RWPE2 (cell line): ENCODE results near the gene OPN4.

Source experiments
- ATAC-seq: fragments of 200-7000 bp; cut with Tn5 transposase; 3 replicates; pipeline ENCODE4 v1.9.1; 2021; ENCODE audit warnings: low read depth
- DNase-seq: peaks from one replicate; pipeline ENCODE4 v3.0.0-alpha.2; 2020; ENCODE audit warnings: low spot score
- H3K27ac ChIP-seq: fragments of 450-650 bp; 2 replicates; pipeline ENCODE4 v1.5.1; 2017; ENCODE audit warnings: mild to moderate bottlenecking; ENCODE audit not compliant: poor library complexity, severe bottlenecking
- H3K27me3 ChIP-seq: fragments of 250-450 bp; sonication (Bioruptor Pico); 2 replicates; pipeline ENCODE4 v1.5.1; 2021; ENCODE audit warnings: mild to moderate bottlenecking, moderate library complexity; ENCODE audit not compliant: insufficient read depth, poor library complexity, severe bottlenecking
- H3K36me3 ChIP-seq: fragments of 250-450 bp; sonication (Bioruptor Pico); 2 replicates; pipeline ENCODE4 v1.5.1; 2020; ENCODE audit warnings: low read depth, mild to moderate bottlenecking, moderate library complexity
- H3K4me1 ChIP-seq: fragments of 250-450 bp; sonication (Bioruptor Pico); 2 replicates; pipeline ENCODE4 v1.5.1; 2021; ENCODE audit warnings: mild to moderate bottlenecking, moderate library complexity; ENCODE audit not compliant: insufficient read depth, poor library complexity, severe bottlenecking
- H3K4me3 ChIP-seq: fragments of 250-450 bp; sonication (Bioruptor Pico); 2 replicates; pipeline ENCODE4 v1.5.1; 2021; ENCODE audit warnings: mild to moderate bottlenecking, moderate library complexity; ENCODE audit not compliant: severe bottlenecking
- H3K9me3 ChIP-seq: fragments of 250-450 bp; sonication (Bioruptor Pico); 2 replicates; pipeline ENCODE4 v1.5.1; 2021; ENCODE audit warnings: mild to moderate bottlenecking, moderate library complexity; ENCODE audit not compliant: severe bottlenecking
- TF ChIP-seq, protein P1 (sequence below): fragments of 450-650 bp; IDR thresholded peaks from one replicate; pipeline ENCODE4 v1.5.1; 2017; ENCODE audit warnings: mild to moderate bottlenecking, moderate library complexity; ENCODE audit not compliant: poor library complexity, severe bottlenecking

Gene OPN4

DNA sequence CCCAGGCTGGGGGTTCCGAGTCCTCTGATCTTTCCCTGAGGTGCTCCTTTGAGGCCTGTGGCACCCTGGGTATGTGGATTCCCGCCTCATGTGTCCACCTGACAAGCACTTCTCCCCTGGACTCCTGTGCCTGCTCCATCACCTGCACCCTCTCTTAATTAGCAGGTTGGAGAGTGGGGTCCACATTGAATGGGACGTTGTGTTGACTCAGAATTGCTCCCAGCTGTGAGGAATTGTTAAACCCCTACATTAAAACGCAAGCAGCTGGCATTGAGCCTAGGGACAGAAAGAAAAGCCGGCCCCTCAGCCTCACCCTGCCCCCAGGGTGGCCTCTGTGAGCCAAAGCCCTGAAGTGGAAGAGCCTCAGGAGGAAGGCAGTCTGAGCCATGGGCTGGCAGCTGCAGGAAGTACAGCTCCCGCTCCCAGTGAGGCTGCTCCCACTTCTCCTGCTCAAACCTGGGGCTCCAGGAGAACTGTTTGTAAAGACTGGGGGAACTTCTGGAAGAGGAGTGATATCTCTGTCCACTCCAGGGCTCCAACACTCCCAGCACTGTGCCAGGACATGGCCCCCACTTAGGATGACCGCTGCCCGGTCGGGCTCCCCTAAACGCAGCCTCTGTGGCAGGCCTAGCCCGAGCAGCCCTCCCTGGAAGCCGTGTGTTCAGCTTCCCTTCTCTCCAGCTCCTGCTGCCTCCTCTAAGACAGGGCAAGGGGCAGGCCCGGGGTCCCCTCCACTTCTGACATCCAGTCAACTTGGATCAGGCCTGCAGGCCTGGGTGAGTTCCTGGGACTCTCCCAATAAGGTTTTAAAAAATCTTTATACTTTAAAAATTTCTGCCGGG is 1.8 kb upstream of the OPN4 start:
- H3K36me3 ChIP-seq = no peaks in the 10 kb centered on the region
- TF ChIP-seq, protein P1, sequence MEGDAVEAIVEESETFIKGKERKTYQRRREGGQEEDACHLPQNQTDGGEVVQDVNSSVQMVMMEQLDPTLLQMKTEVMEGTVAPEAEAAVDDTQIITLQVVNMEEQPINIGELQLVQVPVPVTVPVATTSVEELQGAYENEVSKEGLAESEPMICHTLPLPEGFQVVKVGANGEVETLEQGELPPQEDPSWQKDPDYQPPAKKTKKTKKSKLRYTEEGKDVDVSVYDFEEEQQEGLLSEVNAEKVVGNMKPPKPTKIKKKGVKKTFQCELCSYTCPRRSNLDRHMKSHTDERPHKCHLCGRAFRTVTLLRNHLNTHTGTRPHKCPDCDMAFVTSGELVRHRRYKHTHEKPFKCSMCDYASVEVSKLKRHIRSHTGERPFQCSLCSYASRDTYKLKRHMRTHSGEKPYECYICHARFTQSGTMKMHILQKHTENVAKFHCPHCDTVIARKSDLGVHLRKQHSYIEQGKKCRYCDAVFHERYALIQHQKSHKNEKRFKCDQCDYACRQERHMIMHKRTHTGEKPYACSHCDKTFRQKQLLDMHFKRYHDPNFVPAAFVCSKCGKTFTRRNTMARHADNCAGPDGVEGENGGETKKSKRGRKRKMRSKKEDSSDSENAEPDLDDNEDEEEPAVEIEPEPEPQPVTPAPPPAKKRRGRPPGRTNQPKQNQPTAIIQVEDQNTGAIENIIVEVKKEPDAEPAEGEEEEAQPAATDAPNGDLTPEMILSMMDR = no peak

DNA sequence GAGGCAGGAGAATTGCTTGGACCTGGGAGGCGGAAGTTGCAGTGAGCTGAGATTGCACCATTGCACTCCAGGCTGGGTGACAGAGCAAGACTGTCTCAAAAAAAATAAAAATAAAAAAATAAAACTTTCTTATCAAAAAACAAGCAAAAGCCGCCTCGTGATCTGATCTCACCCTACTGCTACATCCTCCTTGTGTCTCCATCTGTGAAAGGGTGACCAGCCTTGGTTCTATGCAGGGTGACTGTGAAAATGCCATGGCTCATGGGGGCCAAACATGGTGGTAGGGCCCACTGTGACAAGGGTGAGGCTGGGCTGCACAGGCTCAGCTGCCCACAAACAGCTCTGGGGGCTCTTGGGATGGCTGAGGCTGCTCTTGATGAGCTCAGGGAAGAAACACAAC is 968 bp upstream of the OPN4 start:
- Histone ChIP-seq H3K36me3 (no peaks in the 10 kb centered on the region), H3K4me3 (no peak overlapping the region), H3K4me1 (peaks cover 11% of the 10 kb centered on the region), H3K27ac (no peak overlapping the region), H3K9me3 (no peaks in the 10 kb centered on the region), H3K27me3 (no peaks in the 10 kb centered on the region)
- ATAC-seq = no peak
- DNase-seq = no peak
- TF ChIP-seq, protein P1 = no peak

More for the DNA sequence above, 1.8 kb upstream of the OPN4 start:
- Histone ChIP-seq H3K4me3 (no peak overlapping the region), H3K27me3 (no peaks in the 10 kb centered on the region), H3K9me3 (no peaks in the 10 kb centered on the region), H3K4me1 (peaks cover 19% of the 10 kb centered on the region), H3K27ac (no peak overlapping the region)
- no peak for ATAC-seq
- peak; percentile 46 for DNase-seq

DNA sequence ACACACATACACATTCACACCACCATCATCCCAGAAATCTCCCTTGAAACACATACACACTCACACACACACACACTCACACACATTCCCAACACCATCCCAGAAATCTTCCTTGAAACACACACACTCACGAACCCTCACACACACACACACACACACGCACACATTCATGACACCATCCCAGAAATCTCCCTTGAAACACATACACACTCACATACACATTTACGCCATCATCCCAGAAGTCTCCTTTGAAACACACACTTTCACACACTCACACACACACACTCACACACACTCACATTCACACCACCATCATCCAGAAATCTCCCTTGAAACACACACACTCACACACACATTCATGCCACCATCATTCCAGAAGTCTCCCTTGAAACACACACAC is 360 bp upstream of the OPN4 start:
- Histone ChIP-seq H3K4me3 (no peak overlapping the region), H3K27me3 (no peaks in the 10 kb centered on the region), H3K36me3 (no peaks in the 10 kb centered on the region), H3K27ac (no peak overlapping the region), H3K4me1 (peaks cover 5% of the 10 kb centered on the region), H3K9me3 (no peaks in the 10 kb centered on the region)
- DNase-seq (no peak), ATAC-seq (no peak)
- TF ChIP-seq, protein P1 = no peak

DNA sequence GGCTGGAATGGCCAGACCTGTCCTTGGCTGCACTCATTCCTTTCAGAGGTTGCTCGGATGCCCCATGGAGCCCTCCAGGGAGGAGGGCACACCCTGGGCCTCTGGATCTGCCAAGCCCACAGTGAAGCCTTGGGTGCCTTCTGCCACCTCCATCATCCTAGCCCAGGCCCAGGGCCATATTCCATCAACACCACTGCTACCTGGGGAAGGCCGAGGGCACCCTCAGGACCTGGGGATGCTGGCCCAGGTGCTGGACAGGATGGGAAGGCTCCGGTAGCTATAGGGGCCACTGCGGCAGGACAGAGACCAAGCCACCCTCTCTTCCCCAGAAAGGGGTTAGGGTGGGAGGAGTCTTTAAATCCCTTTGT is 810 bp downstream of the OPN4 start:
- no peaks in the 10 kb centered on the region for H3K4me1 ChIP-seq
- peak; percentile 38 for DNase-seq
- H3K9me3 ChIP-seq = no peaks in the 10 kb centered on the region
- TF ChIP-seq, protein P1 = no peak
- H3K36me3 ChIP-seq = no peaks in the 10 kb centered on the region
- no peak for ATAC-seq
- no peak overlapping the region for H3K27ac ChIP-seq
- H3K27me3 ChIP-seq = no peaks in the 10 kb centered on the region
- H3K4me3 ChIP-seq = no peak overlapping the region

DNA sequence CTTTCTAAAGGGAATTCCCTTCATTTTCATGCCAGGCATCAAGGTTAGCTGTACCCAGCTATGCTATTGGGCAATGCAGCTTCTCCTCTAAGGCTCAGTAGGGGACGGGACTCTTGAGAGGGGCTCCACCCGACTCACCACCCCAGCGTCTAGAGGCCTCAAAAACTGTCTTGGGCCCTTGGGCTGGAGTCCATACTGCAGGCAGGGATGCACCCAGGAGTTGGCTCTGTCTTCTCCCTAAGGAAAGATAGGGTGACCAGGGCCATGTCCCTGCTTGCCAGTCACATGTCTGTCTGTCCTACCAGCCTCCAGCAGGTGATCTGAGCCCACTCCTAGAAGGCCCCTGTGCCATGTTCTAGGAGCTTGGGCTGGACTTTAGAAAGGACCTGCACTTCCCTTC is 1.2 kb downstream of the OPN4 start:
- TF ChIP-seq, protein P1 = no peak
- Histone ChIP-seq H3K27ac (no peak overlapping the region), H3K36me3 (no peaks in the 10 kb centered on the region), H3K27me3 (no peaks in the 10 kb centered on the region), H3K9me3 (no peaks in the 10 kb centered on the region), H3K4me1 (no peaks in the 10 kb centered on the region), H3K4me3 (no peak overlapping the region)
- DNase-seq = peak; percentile 29
- no peak for ATAC-seq
